Measurements from ENCODE around the gene CACNG3.

GRCh38 chr16:24262816-24263215, 6.7 kb downstream of the CACNG3 start:
- TF ChIP-seq CTCF (conservative IDR thresholded peaks at IDR 0.05; ENCODE audit: low read length) (no peak), EZH2phosphoT487 (IDR thresholded peaks at IDR 0.05; ENCODE audit: borderline replicate concordance) (no peak)
